Measurements from ENCODE around the gene EPB41L4A. TPM values are rescaled to one million over a fixed set of nuclear protein-coding genes. Genes with fewer than 3 reads are reported as not detected.

The EPB41L4A gene
- total RNA-seq, 1 experiment from 2014 or later: 5.2 TPM

DNA sequence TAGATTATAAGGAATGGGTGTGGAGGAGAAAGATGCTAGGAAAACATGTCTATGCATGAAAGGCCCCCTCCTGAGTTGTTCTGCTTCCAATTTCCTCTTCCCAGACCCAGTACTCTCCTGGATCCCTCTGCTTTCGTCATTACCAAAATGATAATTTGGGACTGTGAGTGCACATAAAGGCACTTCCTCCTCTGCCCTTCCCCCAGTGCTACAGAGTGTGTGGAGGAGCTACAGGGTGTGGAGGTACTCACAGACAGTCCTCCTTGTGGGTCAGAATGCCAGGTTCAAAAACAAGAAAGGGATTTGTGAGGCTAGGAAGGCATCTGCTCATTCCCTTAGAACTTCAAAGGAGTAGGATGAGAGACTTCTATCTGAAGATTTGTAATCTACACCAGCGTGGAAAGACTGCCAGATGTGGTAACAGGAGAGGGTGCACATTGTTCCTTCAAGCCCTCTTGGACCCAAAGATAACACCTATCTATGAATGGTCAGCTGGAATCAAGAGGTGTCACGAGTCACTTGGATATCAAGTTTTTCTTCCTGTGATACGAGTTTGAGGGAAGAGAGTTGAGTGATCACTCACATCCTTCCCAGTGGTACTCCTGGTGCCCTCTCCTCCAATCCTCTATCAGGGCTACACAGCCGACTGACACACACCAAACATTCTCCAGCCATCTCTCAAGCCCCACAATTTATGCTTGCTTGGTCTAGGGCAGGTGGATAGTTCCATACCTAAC lies 201.1 kb downstream of the EPB41L4A start (continued):
- TF ChIP-seq, protein P1, sequence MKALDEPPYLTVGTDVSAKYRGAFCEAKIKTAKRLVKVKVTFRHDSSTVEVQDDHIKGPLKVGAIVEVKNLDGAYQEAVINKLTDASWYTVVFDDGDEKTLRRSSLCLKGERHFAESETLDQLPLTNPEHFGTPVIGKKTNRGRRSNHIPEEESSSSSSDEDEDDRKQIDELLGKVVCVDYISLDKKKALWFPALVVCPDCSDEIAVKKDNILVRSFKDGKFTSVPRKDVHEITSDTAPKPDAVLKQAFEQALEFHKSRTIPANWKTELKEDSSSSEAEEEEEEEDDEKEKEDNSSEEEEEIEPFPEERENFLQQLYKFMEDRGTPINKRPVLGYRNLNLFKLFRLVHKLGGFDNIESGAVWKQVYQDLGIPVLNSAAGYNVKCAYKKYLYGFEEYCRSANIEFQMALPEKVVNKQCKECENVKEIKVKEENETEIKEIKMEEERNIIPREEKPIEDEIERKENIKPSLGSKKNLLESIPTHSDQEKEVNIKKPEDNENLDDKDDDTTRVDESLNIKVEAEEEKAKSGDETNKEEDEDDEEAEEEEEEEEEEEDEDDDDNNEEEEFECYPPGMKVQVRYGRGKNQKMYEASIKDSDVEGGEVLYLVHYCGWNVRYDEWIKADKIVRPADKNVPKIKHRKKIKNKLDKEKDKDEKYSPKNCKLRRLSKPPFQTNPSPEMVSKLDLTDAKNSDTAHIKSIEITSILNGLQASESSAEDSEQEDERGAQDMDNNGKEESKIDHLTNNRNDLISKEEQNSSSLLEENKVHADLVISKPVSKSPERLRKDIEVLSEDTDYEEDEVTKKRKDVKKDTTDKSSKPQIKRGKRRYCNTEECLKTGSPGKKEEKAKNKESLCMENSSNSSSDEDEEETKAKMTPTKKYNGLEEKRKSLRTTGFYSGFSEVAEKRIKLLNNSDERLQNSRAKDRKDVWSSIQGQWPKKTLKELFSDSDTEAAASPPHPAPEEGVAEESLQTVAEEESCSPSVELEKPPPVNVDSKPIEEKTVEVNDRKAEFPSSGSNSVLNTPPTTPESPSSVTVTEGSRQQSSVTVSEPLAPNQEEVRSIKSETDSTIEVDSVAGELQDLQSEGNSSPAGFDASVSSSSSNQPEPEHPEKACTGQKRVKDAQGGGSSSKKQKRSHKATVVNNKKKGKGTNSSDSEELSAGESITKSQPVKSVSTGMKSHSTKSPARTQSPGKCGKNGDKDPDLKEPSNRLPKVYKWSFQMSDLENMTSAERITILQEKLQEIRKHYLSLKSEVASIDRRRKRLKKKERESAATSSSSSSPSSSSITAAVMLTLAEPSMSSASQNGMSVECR (CRISPR knock-in tag; IDR thresholded peaks at IDR 0.05; ENCODE audit: borderline replicate concordance): no peak
- no peak for TF ChIP-seq ZBTB21 (CRISPR knock-in tag; IDR thresholded peaks at IDR 0.05; ENCODE audit: borderline replicate concordance)
- TF ChIP-seq ELF4 (CRISPR knock-in tag; IDR thresholded peaks at IDR 0.05; ENCODE audit: low read depth): no peak
- TF ChIP-seq, protein P2, sequence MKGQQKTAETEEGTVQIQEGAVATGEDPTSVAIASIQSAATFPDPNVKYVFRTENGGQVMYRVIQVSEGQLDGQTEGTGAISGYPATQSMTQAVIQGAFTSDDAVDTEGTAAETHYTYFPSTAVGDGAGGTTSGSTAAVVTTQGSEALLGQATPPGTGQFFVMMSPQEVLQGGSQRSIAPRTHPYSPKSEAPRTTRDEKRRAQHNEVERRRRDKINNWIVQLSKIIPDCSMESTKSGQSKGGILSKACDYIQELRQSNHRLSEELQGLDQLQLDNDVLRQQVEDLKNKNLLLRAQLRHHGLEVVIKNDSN (CRISPR knock-in tag; IDR thresholded peaks at IDR 0.05): no peak
- no peak for TF ChIP-seq ZMAT4 (CRISPR knock-in tag; IDR thresholded peaks at IDR 0.05)

DNA sequence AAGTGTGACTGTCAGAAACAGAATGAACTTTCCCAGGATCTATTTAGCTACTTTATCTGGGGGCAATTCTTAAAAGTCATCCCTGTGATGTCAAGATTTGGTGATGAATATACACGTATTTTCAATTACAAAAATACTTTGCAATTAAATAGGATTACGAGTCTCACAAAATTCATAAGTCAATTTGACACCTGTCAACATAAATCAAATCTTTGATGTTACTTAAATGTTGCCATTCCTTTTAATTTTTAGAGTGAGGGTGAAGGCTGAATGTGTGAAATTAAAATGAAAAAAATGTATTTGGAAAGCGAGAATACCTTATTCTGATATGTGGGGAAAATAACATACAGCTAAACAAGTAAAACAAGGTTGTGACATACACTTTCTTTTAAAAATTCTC lies 202.9 kb downstream of the EPB41L4A start:
- no peak for DNase-seq (ENCODE audit: low spot score)
- ChIA-PET POLR2A (interaction anchor here (0.7 kb wide), 1 partner anchor 1034 kb away, joined by 6 read pairs; no protein-coding TSS in a partner anchor), CTCF (interaction anchor here (1.4 kb wide), 1 partner anchor 204 kb away, joined by 8 read pairs; no protein-coding TSS in a partner anchor)
- Mint-ChIP-seq H3K4me1 (peaks cover 17% of the 10 kb centered on the region), H3K27me3 (ENCODE audit: low read depth) (no peaks in the 10 kb centered on the region), H3K36me3 (no peaks in the 10 kb centered on the region), H3K27ac (no peak overlapping the region), H3K4me3 (no peak overlapping the region), H3K9me3 (no peaks in the 10 kb centered on the region)
- ATAC-seq: no peak
- TF ChIP-seq SMAD4 (CRISPR knock-in tag; IDR thresholded peaks at IDR 0.05) (no peak), ZNF121 (CRISPR knock-in tag; IDR thresholded peaks at IDR 0.05) (no peak), ZNF317 (CRISPR knock-in tag; IDR thresholded peaks at IDR 0.05; ENCODE audit: borderline replicate concordance, low read depth) (no peak), ZNF138 (CRISPR knock-in tag; conservative IDR thresholded peaks at IDR 0.05) (no peak), CBFB (CRISPR knock-in tag; IDR thresholded peaks at IDR 0.05; ENCODE audit: low read depth) (no peak), TEAD1 (CRISPR knock-in tag; IDR thresholded peaks at IDR 0.05) (no peak), TP53 (CRISPR knock-in tag; IDR thresholded peaks at IDR 0.05) (no peak), RORB (CRISPR knock-in tag; IDR thresholded peaks at IDR 0.05) (no peak), JAZF1 (CRISPR knock-in tag; IDR thresholded peaks at IDR 0.05) (no peak), HMGA2 (CRISPR knock-in tag; IDR thresholded peaks at IDR 0.05) (no peak)
- TF ChIP-seq, protein P3, sequence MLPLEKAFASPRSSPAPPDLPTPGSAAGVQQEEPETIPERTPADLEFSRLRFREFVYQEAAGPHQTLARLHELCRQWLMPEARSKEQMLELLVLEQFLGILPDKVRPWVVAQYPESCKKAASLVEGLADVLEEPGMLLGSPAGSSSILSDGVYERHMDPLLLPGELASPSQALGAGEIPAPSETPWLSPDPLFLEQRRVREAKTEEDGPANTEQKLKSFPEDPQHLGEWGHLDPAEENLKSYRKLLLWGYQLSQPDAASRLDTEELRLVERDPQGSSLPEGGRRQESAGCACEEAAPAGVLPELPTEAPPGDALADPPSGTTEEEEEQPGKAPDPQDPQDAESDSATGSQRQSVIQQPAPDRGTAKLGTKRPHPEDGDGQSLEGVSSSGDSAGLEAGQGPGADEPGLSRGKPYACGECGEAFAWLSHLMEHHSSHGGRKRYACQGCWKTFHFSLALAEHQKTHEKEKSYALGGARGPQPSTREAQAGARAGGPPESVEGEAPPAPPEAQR (CRISPR knock-in tag; IDR thresholded peaks at IDR 0.05): no peak
- TF ChIP-seq, protein P4, sequence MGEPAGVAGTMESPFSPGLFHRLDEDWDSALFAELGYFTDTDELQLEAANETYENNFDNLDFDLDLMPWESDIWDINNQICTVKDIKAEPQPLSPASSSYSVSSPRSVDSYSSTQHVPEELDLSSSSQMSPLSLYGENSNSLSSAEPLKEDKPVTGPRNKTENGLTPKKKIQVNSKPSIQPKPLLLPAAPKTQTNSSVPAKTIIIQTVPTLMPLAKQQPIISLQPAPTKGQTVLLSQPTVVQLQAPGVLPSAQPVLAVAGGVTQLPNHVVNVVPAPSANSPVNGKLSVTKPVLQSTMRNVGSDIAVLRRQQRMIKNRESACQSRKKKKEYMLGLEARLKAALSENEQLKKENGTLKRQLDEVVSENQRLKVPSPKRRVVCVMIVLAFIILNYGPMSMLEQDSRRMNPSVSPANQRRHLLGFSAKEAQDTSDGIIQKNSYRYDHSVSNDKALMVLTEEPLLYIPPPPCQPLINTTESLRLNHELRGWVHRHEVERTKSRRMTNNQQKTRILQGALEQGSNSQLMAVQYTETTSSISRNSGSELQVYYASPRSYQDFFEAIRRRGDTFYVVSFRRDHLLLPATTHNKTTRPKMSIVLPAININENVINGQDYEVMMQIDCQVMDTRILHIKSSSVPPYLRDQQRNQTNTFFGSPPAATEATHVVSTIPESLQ (CRISPR knock-in tag; IDR thresholded peaks at IDR 0.05): no peak
- TF ChIP-seq, protein P5, sequence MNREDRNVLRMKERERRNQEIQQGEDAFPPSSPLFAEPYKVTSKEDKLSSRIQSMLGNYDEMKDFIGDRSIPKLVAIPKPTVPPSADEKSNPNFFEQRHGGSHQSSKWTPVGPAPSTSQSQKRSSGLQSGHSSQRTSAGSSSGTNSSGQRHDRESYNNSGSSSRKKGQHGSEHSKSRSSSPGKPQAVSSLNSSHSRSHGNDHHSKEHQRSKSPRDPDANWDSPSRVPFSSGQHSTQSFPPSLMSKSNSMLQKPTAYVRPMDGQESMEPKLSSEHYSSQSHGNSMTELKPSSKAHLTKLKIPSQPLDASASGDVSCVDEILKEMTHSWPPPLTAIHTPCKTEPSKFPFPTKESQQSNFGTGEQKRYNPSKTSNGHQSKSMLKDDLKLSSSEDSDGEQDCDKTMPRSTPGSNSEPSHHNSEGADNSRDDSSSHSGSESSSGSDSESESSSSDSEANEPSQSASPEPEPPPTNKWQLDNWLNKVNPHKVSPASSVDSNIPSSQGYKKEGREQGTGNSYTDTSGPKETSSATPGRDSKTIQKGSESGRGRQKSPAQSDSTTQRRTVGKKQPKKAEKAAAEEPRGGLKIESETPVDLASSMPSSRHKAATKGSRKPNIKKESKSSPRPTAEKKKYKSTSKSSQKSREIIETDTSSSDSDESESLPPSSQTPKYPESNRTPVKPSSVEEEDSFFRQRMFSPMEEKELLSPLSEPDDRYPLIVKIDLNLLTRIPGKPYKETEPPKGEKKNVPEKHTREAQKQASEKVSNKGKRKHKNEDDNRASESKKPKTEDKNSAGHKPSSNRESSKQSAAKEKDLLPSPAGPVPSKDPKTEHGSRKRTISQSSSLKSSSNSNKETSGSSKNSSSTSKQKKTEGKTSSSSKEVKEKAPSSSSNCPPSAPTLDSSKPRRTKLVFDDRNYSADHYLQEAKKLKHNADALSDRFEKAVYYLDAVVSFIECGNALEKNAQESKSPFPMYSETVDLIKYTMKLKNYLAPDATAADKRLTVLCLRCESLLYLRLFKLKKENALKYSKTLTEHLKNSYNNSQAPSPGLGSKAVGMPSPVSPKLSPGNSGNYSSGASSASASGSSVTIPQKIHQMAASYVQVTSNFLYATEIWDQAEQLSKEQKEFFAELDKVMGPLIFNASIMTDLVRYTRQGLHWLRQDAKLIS (CRISPR knock-in tag; IDR thresholded peaks at IDR 0.05; ENCODE audit: borderline replicate concordance): no peak
- TF ChIP-seq, protein P6, sequence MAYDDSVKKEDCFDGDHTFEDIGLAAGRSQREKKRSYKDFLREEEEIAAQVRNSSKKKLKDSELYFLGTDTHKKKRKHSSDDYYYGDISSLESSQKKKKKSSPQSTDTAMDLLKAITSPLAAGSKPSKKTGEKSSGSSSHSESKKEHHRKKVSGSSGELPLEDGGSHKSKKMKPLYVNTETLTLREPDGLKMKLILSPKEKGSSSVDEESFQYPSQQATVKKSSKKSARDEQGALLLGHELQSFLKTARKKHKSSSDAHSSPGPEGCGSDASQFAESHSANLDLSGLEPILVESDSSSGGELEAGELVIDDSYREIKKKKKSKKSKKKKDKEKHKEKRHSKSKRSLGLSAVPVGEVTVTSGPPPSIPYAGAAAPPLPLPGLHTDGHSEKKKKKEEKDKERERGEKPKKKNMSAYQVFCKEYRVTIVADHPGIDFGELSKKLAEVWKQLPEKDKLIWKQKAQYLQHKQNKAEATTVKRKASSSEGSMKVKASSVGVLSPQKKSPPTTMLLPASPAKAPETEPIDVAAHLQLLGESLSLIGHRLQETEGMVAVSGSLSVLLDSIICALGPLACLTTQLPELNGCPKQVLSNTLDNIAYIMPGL (CRISPR knock-in tag; IDR thresholded peaks at IDR 0.05): no peak
